ENCODE measurements around the gene HSD17B13.

GRCh38 chr4:87278335-87278794, 44.3 kb downstream of the HSD17B13 start:
- no peak for TF ChIP-seq CTCF (IDR thresholded peaks at IDR 0.05)
- TF ChIP-seq POLR2A (IDR thresholded peaks at IDR 0.05): no peak
